Measurements from ENCODE around the gene CRACR2B. TPM values are rescaled to one million over a fixed set of nuclear protein-coding genes. Genes with fewer than 3 reads are reported as not detected.

CRACR2B gene
- total RNA-seq, 1 donor from 2014 or later: 40.5 TPM

- no peak for DNase-seq (ENCODE audit: low spot score)
Measured at GRCh38 chr11:826227-826621, 1.5 kb upstream of the CRACR2B start.

- no peak for DNase-seq (ENCODE audit: low spot score)
Measured at GRCh38 chr11:826836-827145, 928 bp upstream of the CRACR2B start.

- DNase-seq (ENCODE audit: low spot score): no peak
Measured at GRCh38 chr11:827146-827896, 398 bp upstream of the CRACR2B start.

GRCh38 chr11:828506-829175 is 922 bp downstream of the CRACR2B start:
- no peak for DNase-seq (ENCODE audit: low spot score)

GRCh38 chr11:829176-829846 is 1.6 kb downstream of the CRACR2B start:
- DNase-seq (ENCODE audit: low spot score): no peak

- DNase-seq (ENCODE audit: low spot score): no peak
Measured at GRCh38 chr11:829847-830294, 2.2 kb downstream of the CRACR2B start.

- DNase-seq (ENCODE audit: low spot score): peak; percentile 77
Measured at GRCh38 chr11:830295-831117, 2.8 kb downstream of the CRACR2B start.

- DNase-seq (ENCODE audit: low spot score): no peak
Measured at GRCh38 chr11:831118-831864, 3.6 kb downstream of the CRACR2B start.

GRCh38 chr11:831961-832528 is 4.3 kb downstream of the CRACR2B start:
- no peak for DNase-seq (ENCODE audit: low spot score)

GRCh38 chr11:832529-833113 is 4.9 kb downstream of the CRACR2B start, which contains the start of gene CD151:
CD151 (plus strand) TSS chr11:832952; CDS start chr11:836070, 3,118 bp downstream.
- no peak for DNase-seq (ENCODE audit: low spot score)

GRCh38 chr11:833114-833791 is 5.5 kb downstream of the CRACR2B start:
- no peak for DNase-seq (ENCODE audit: low spot score)

- no peak for DNase-seq (ENCODE audit: low spot score)
Measured at GRCh38 chr11:833849-834311, 6.2 kb downstream of the CRACR2B start.

- DNase-seq (ENCODE audit: low spot score): peak; percentile 77
Measured at GRCh38 chr11:834371-835316, 6.9 kb downstream of the CRACR2B start.

- no peak for DNase-seq (ENCODE audit: low spot score)
Measured at GRCh38 chr11:836274-836673, 8.6 kb downstream of the CRACR2B start.

- no peak for DNase-seq (ENCODE audit: low spot score)
Measured at GRCh38 chr11:836700-837099, 9.0 kb downstream of the CRACR2B start.

- DNase-seq (ENCODE audit: low spot score): no peak
Measured at GRCh38 chr11:837189-837989, 9.7 kb downstream of the CRACR2B start.

- DNase-seq (ENCODE audit: low spot score): no peak
Measured at GRCh38 chr11:837990-838307, 10.2 kb downstream of the CRACR2B start.
